TTC549 (cell line): ENCODE results near the gene CCNF.
"Not testable (repeated sequence)": the region's sequence is repeated elsewhere in the genome, so short reads cannot be mapped to it uniquely, and the experiment has no call there.

Experiments used
- FAIRE-seq: peaks from 2 replicates; lab custom pipeline; 2012; peaks lifted over from hg19 to GRCh38; lab: Jason Lieb, UNC

The CCNF gene

GRCh38 chr16:2428051-2428783 is 1.0 kb upstream of the CCNF start:
- no peak for FAIRE-seq

GRCh38 chr16:2428784-2429033 is 538 bp upstream of the CCNF start:
- FAIRE-seq, result no peak

GRCh38 chr16:2429771-2430663 is 770 bp downstream of the CCNF start:
- FAIRE-seq, result no peak

DNA sequence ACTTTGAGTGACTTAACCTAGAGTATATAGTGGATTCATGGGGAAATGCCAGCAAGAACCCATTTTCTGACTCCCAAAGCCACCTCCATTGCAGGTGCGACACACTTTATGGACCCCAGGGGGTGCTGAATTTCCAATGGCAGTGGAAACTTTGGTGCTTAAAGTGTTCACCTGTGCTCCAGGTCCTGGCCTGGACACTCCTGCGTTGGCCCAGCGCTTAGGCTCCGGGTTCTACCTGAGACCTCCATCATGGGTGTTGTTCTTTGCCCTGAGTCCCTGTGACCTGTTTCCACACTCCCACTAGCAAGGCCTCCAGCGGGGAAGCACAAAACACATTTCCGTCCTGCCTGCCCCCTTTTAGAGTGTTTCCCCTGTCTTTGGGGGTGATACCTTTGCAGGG is 3.0 kb downstream of the CCNF start:
- FAIRE-seq, result no peak

DNA sequence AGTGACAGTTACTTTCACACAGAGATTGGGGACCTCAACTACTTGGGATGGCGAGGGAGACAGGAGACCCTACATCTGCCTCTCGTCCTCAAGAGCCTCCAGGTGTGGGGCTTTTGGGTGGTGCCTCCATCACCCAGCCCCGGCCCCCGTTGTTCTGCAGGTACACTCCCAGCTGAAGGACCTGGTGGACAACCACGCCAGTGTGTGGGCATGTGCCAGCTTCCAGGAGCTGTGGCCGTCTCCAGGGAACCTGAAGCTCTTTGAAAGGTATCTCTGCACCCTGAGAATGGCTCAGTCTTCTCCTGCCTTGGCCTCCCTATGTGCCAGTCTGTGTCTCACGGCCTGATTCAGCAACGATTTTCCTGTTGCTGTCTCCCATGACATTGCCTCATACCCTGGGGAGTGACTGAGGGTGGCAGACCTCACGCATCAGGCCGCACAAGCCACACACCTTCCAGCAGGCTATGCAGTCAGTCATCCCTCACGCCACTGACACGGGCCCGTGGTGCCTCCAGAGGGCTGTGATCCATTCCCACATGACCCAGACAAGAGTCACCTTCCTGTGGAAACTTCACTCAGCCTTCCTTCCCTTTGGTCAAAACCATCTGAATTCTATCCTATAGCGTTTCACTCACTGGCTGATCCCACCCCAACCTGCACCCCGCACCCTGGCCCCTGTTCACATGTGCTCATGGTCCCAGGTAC is 3.7 kb downstream of the CCNF start:
- FAIRE-seq, result no peak

DNA sequence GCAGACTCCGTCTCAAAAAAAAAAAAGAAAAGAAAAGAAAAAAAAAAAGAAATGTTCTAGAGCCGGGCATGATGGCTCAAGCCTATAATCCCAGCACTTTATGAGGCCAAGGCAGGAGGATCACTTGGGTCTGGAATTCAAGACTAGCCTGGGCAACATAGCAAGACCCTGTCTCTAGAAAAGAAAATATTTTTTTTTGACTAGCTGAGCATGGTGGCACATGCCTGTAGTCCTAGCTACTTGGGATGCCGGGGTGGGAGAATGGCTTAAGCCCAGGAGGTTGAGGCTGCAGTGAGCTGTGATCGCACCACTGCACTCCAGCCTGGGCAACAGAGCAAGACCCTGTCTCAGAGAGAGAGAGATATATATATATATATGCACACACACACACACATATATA is 6.0 kb downstream of the CCNF start:
- not testable (repeated sequence) for FAIRE-seq

GRCh38 chr16:2436110-2436509 is 6.9 kb downstream of the CCNF start:
- no peak for FAIRE-seq

- FAIRE-seq, result no peak
Measured at GRCh38 chr16:2437032-2437790, 8.0 kb downstream of the CCNF start.

- no peak for FAIRE-seq
Measured at GRCh38 chr16:2438121-2438520, 8.9 kb downstream of the CCNF start.

GRCh38 chr16:2439598-2439997 is 10.4 kb downstream of the CCNF start:
- no peak for FAIRE-seq

DNA sequence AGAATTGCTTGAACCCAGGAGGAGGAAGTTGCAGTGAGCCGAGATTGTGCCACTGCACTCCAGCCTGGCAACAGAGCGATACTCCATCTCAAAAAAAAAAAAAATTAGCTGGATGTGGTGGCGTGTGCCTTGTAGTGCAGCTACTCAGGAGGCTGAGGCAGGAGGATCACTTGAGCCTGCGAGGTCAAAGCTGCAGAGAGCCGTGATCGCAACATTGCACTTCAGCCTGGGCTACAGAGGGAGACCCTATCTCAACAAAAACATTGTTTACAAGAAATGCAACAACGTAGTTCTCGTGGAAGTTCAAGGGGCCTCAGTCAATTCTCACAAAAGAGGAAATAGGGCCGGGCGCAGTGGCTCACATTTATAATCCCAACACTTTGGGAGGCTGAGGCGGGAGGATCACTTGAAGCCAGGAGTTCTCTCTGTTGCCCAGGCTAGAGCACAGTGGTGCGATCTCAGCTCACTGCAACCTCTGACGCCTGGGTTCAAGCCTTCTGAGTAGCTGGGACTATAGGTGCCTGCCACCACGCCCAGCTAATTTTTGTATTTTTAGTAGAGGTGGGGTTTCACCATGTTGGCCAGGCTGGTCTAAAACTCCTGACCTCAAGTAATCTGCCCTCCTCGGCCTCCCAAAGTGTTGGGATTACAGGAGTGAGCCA is 12.0 kb downstream of the CCNF start:
- not testable (repeated sequence) for FAIRE-seq

DNA sequence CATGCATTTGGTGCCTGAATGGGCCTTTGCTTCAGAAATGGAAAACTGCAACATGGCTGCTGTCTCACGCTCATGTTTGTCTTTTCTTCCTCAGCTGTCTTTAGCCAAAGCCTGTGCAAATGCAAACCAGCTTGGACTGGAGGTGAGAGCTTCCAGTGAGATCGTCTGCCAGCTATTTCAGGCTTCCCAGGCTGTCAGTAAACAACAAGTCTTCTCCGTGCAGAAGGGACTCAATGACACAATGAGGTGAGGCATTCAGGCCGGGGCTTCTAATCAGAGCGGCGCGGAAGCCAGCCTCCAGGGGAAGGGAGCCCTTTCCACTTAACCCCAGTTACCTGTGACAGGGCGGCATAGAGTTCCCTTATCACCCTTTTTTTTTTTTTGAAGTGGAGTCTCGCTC is 14.3 kb downstream of the CCNF start:
- FAIRE-seq, result no peak

- no peak for FAIRE-seq
Measured at GRCh38 chr16:2447920-2448583, 18.8 kb downstream of the CCNF start.

- no peak for FAIRE-seq
Measured at GRCh38 chr16:2449118-2449517, 19.9 kb downstream of the CCNF start.

- FAIRE-seq, result no peak
Measured at GRCh38 chr16:2450535-2450934, 21.3 kb downstream of the CCNF start.

DNA sequence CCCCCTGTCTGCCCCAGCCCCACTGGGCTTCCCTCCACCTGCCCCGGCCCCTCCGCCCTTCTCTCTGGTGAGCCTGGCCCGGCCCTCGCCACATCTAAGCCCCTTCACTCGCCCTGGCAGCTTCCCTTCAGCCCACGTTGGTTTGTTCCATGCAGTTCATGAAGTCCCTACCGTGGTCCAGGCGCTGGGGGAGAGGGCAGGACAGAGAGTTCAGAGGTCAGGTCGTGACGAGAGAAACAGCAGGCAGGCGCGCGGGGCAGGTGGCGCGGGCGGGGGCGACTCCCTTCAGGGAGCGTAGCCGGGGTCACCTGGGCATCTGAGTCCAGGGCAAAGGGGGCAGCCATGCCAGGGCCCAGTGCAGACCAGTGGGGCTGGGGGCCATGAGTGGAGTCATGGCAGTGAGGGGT is 21.7 kb downstream of the CCNF start:
- FAIRE-seq, result no peak

- FAIRE-seq, result no peak
Measured at GRCh38 chr16:2451851-2452320, 22.6 kb downstream of the CCNF start.

GRCh38 chr16:2452650-2453049 is 23.4 kb downstream of the CCNF start:
- no peak for FAIRE-seq

- no peak for FAIRE-seq
Measured at GRCh38 chr16:2455081-2455845, 26.0 kb downstream of the CCNF start.

- FAIRE-seq, result no peak
Measured at GRCh38 chr16:2456551-2457153, 27.4 kb downstream of the CCNF start.
